CD4-positive, alpha-beta T cell (primary cell): ENCODE data around the gene COL23A1. TPM values are rescaled to one million over a fixed set of nuclear protein-coding genes. Genes with fewer than 3 reads are reported as not detected.

Experiments
- ATAC-seq: fragments of 200-7000 bp; cut with Tn5 transposase; one replicate; pipeline ENCODE4 v1.10.0; 2022; ENCODE audit warnings: mild to moderate bottlenecking; ENCODE audit not compliant: poor library complexity
- CTCF ChIA-PET: fragments of 350-600 bp; sonication (Branson Sonifier 250); formaldehyde crosslinking; loops from one replicate; lab custom pipeline; 2021; ENCODE audit warnings: antibody characterized with exemption, inconsistent platforms; lab: Charles Lee
- POLR2A ChIA-PET: fragments of 350-600 bp; sonication (Branson Sonifier 250); formaldehyde crosslinking; loops from one replicate; lab custom pipeline; 2021; ENCODE audit warnings: antibody characterized with exemption, inconsistent platforms; lab: Charles Lee
- DNase-seq, 14 experiments: peaks; one replicate each; pipeline ENCODE4 v3.0.0-alpha.2; 2013 to 2020; ENCODE audit warnings: mixed read lengths in 2 of 14
- H3K27ac ChIP-seq, 2 donors: one replicate each; pipeline versions ENCODE4 v1.5.1 to v1.7.0; 2013; ENCODE audit warnings: low read length in 2 of 2, low read depth in 1 of 2, mild to moderate bottlenecking in 1 of 2
- H3K27me3 ChIP-seq, 2 experiments: 1 replicate in 1 of 2; 2 replicates in 1 of 2; pipeline versions ENCODE4 v1.6.1 to v1.7.0; 2013; ENCODE audit warnings: low read length in 2 of 2, control low read depth in 1 of 2, mild to moderate bottlenecking in 1 of 2, moderate library complexity in 1 of 2; ENCODE audit not compliant: insufficient read depth in 2 of 2, control insufficient read depth in 1 of 2
- H3K36me3 ChIP-seq: one replicate; pipeline ENCODE4 v1.6.1; 2013; ENCODE audit warnings: low read length, control low read depth; ENCODE audit not compliant: insufficient read depth
- H3K4me1 ChIP-seq: one replicate; pipeline ENCODE4 v1.6.1; 2013; ENCODE audit warnings: low read length, control low read depth; ENCODE audit not compliant: insufficient read depth
- H3K4me3 ChIP-seq: one replicate; pipeline ENCODE4 v1.5.1; 2013; ENCODE audit warnings: mild to moderate bottlenecking, low read length, moderate library complexity
- H3K9me3 ChIP-seq, 2 experiments: 1 replicate in 1 of 2; 2 replicates in 1 of 2; pipeline versions ENCODE4 v1.6.1 to v1.7.0; 2013; ENCODE audit warnings: low read length in 2 of 2, mild to moderate bottlenecking in 2 of 2, control low read depth in 1 of 2, moderate library complexity in 1 of 2; ENCODE audit not compliant: control insufficient read depth in 1 of 2, insufficient read depth in 1 of 2
- H3K27ac Mint-ChIP-seq: one replicate; pipeline ENCODE4 v1.8.0; 2020; ENCODE audit warnings: mixed read lengths
- H3K27me3 Mint-ChIP-seq: one replicate; pipeline ENCODE4 v1.8.0; 2021; ENCODE audit warnings: mixed read lengths
- H3K36me3 Mint-ChIP-seq: one replicate; pipeline ENCODE4 v1.8.0; 2021; ENCODE audit warnings: low read depth, mixed read lengths
- H3K4me1 Mint-ChIP-seq: one replicate; pipeline ENCODE4 v1.8.0; 2021; ENCODE audit warnings: low read depth, mixed read lengths
- H3K4me3 Mint-ChIP-seq: one replicate; pipeline ENCODE4 v1.8.0; 2020; ENCODE audit warnings: mild to moderate bottlenecking, mixed read lengths
- H3K9me3 Mint-ChIP-seq: one replicate; pipeline ENCODE4 v1.8.0; 2020; ENCODE audit warnings: mixed read lengths
- intact Hi-C, 2 experiments: fragments of 100-400 bp; cut with DNase I in 1 of 2; cut with micrococcal nuclease in 1 of 2; formaldehyde crosslinking; loops; one replicate each; pipeline versions ENCODE4 v1.15.1 to v1.9.0; 2023 to 2025; cut with DNase I, micrococcal nuclease
- total RNA-seq, 174 experiments: library from RNA in 2 of 174; stranded (reverse) in 2 of 174; gene quantifications; one replicate each; pipeline ENCODE4 v1.2.3 and lab custom pipeline; 2021 to 2026
- TF ChIP-seq, protein P1 (sequence below): fragments of 200-600 bp; IDR thresholded peaks from one replicate; pipeline ENCODE4 v1.8.0; 2022; ENCODE audit warnings: antibody characterized with exemption, mild to moderate bottlenecking

The COL23A1 gene
- total RNA-seq, 2 experiments from 2014 or later, result not detected

DNA sequence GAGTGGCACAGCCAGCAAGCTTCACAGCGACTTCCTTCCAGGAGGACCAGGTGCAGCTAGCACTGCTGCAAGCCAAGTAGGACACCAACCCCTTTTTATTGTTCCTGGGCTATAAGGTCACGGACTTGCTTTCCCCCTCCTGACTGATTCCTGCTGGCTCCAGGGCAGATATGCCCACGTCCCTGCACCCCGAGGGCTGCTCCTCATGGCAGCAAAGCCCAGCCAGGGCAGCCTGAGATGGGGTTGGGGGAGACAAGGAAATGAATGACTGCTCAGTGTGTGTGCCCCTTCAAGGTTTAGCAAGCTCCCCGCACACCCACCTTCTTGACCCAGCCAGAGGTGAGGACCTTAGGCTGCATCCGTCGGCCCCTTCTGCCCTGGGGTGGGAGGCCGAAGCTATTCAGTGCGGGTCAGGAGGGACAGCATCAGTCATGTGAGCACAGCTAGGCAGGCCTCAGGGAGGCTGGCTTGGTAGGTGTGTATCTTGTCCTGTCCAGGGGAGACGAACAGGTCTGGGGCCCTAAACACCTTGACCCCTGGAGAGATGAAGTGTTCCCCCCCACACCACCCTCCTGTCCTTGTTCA, 221.4 kb downstream of the COL23A1 start:
- Histone ChIP-seq H3K9me3 (peaks cover 0 to 10% of the 10 kb centered on the region in 2 experiments), H3K27ac (no peak overlapping the region), H3K4me3 (no peak overlapping the region), H3K4me1 (no peaks in the 10 kb centered on the region), H3K27me3 (no peaks in the 10 kb centered on the region), H3K36me3 (no peaks in the 10 kb centered on the region)
- Mint-ChIP-seq H3K4me1 (no peaks in the 10 kb centered on the region), H3K4me3 (no peak overlapping the region), H3K9me3 (no peaks in the 10 kb centered on the region), H3K36me3 (no peaks in the 10 kb centered on the region), H3K27ac (no peak overlapping the region), H3K27me3 (no peaks in the 10 kb centered on the region)
- TF ChIP-seq, protein P1, sequence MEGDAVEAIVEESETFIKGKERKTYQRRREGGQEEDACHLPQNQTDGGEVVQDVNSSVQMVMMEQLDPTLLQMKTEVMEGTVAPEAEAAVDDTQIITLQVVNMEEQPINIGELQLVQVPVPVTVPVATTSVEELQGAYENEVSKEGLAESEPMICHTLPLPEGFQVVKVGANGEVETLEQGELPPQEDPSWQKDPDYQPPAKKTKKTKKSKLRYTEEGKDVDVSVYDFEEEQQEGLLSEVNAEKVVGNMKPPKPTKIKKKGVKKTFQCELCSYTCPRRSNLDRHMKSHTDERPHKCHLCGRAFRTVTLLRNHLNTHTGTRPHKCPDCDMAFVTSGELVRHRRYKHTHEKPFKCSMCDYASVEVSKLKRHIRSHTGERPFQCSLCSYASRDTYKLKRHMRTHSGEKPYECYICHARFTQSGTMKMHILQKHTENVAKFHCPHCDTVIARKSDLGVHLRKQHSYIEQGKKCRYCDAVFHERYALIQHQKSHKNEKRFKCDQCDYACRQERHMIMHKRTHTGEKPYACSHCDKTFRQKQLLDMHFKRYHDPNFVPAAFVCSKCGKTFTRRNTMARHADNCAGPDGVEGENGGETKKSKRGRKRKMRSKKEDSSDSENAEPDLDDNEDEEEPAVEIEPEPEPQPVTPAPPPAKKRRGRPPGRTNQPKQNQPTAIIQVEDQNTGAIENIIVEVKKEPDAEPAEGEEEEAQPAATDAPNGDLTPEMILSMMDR, result no peak
- no peak for ATAC-seq
- intact Hi-C loops, result no loop called here
- CTCF ChIA-PET, result no interaction called here
- POLR2A ChIA-PET, result no interaction called here
- no peak for DNase-seq

DNA sequence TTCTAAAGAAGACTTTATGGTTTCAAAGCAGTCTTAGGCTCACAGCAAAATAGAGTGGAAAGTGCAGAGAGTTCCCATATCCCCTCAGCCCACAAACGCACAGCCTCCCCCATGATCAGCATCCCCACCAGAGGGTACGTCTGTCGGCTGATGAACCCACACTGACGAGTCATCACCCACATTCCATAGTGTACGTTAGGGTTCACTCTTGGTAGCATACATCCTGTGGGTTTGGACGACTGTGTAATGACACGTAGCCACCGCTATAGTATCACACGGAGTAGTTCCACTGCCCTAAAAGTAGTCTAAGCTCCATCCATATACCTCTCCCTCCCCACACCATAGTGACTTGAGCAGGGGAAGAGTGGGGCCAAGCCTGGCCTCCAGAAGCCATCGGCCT, 221.9 kb downstream of the COL23A1 start:
- Histone ChIP-seq H3K4me3 (no peak overlapping the region), H3K4me1 (no peaks in the 10 kb centered on the region), H3K27ac (no peak overlapping the region), H3K27me3 (no peaks in the 10 kb centered on the region), H3K36me3 (no peaks in the 10 kb centered on the region), H3K9me3 (peaks cover 0 to 10% of the 10 kb centered on the region in 2 experiments)
- Mint-ChIP-seq H3K27ac (no peak overlapping the region), H3K4me3 (no peak overlapping the region), H3K9me3 (no peaks in the 10 kb centered on the region), H3K4me1 (no peaks in the 10 kb centered on the region), H3K27me3 (no peaks in the 10 kb centered on the region), H3K36me3 (no peaks in the 10 kb centered on the region)
- ChIA-PET POLR2A (no interaction called here), CTCF (no interaction called here)
- TF ChIP-seq, protein P1, result no peak
- no peak for ATAC-seq
- intact Hi-C loops, result no loop called here
- DNase-seq, result no peak

DNA sequence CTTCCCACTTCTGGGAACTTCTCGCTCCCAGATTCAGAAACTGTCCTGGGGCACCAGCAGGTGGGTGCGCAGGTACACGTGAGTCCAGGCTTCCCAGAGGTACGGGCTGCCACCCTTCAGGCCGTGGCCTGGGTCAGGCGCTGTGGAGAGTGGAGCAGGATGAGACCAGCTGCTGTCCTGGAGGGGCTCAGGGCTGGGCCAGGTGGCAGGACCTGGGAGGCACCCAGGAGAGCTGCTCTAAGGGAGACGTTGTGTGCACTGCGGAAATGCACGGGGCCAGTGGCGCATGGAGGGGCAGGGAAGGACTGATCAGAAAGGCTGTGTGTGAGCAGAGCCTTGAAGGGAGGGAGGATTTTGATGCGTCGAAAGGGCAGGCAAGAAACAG, 222.5 kb downstream of the COL23A1 start:
- Histone ChIP-seq H3K27ac (no peak overlapping the region), H3K9me3 (peaks cover 0 to 10% of the 10 kb centered on the region in 2 experiments), H3K27me3 (no peaks in the 10 kb centered on the region), H3K4me1 (no peaks in the 10 kb centered on the region), H3K4me3 (no peak overlapping the region), H3K36me3 (no peaks in the 10 kb centered on the region)
- Mint-ChIP-seq H3K27me3 (no peaks in the 10 kb centered on the region), H3K4me3 (no peak overlapping the region), H3K4me1 (no peaks in the 10 kb centered on the region), H3K9me3 (no peaks in the 10 kb centered on the region), H3K36me3 (no peaks in the 10 kb centered on the region), H3K27ac (no peak overlapping the region)
- no peak for ATAC-seq
- POLR2A ChIA-PET, result no interaction called here
- no peak for DNase-seq
- CTCF ChIA-PET, result no interaction called here
- intact Hi-C loops, result no loop called here
- TF ChIP-seq, protein P1, result no peak
